WTC11 (cell line): Measurements from ENCODE around the gene LMLN. TPM values are rescaled to one million over a fixed set of nuclear protein-coding genes. Genes with fewer than 3 reads are reported as not detected.

Experiments
- ATAC-seq: fragments of 200-7000 bp; cut with Tn5 transposase; 2 replicates; pipeline ENCODE4 v1.10.0; 2021; ENCODE audit warnings: mild to moderate bottlenecking, moderate library complexity
- CTCF ChIA-PET: fragments of 300-600 bp; sonication (Branson Sonifier 250); formaldehyde crosslinking; loops from one replicate; lab custom pipeline; 2021; ENCODE audit warnings: antibody characterized with exemption; lab: Charles Lee
- POLR2A ChIA-PET: fragments of 350-600 bp; sonication (Branson Sonifier 250); formaldehyde crosslinking; loops from one replicate; lab custom pipeline; 2021; ENCODE audit warnings: antibody characterized with exemption; lab: Charles Lee
- DNase-seq: peaks from one replicate; pipeline ENCODE4 v3.0.0; 2021; ENCODE audit warnings: low spot score
- H3K27ac Mint-ChIP-seq: 2 replicates; pipeline ENCODE4 v1.8.0; 2021; ENCODE audit warnings: mixed read lengths
- H3K27me3 Mint-ChIP-seq: 2 replicates; pipeline ENCODE4 v1.8.0; 2021; ENCODE audit warnings: low read depth, mild to moderate bottlenecking, moderate library complexity, mixed read lengths
- H3K36me3 Mint-ChIP-seq: 2 replicates; pipeline ENCODE4 v1.8.0; 2021; ENCODE audit warnings: mixed read lengths
- H3K4me1 Mint-ChIP-seq: 2 replicates; pipeline ENCODE4 v1.8.0; 2022; ENCODE audit warnings: mixed read lengths
- H3K4me3 Mint-ChIP-seq: 2 replicates; pipeline ENCODE4 v1.8.0; 2021; ENCODE audit warnings: mild to moderate bottlenecking, moderate library complexity, mixed read lengths
- H3K9me3 Mint-ChIP-seq: 2 replicates; pipeline ENCODE4 v1.8.0; 2021; ENCODE audit warnings: mixed read lengths
- CREB1 ChIP-seq: sonication (generic); formaldehyde crosslinking; IDR thresholded peaks from 2 replicates; pipeline ENCODE4 v1.8.0; 2023; ENCODE audit warnings: mild to moderate bottlenecking, missing genetic modification reagents
- ELF4 ChIP-seq: sonication (generic); formaldehyde crosslinking; IDR thresholded peaks from 2 replicates; pipeline ENCODE4 v1.8.1; 2022; ENCODE audit warnings: low read depth, mild to moderate bottlenecking, moderate library complexity, missing genetic modification reagents
- ESRRA ChIP-seq: sonication (generic); formaldehyde crosslinking; IDR thresholded peaks from 2 replicates; pipeline ENCODE4 v1.8.1; 2022; ENCODE audit warnings: mild to moderate bottlenecking, missing genetic modification reagents, borderline replicate concordance
- GABPB1 ChIP-seq: sonication (generic); formaldehyde crosslinking; IDR thresholded peaks from 2 replicates; pipeline ENCODE4 v1.8.1; 2023; ENCODE audit warnings: mild to moderate bottlenecking, missing genetic modification reagents
- KAT7 ChIP-seq: sonication (generic); formaldehyde crosslinking; IDR thresholded peaks from 2 replicates; pipeline ENCODE4 v1.8.1; 2023; ENCODE audit warnings: missing genetic modification reagents, mild to moderate bottlenecking, borderline replicate concordance
- MXD4 ChIP-seq: fragments of 250-450 bp; sonication (Bioruptor Pico); IDR thresholded peaks from 2 replicates; pipeline ENCODE4 v1.8.0; 2021; ENCODE audit warnings: mild to moderate bottlenecking, moderate library complexity, borderline replicate concordance
- MYBL2 ChIP-seq: sonication (generic); formaldehyde crosslinking; IDR thresholded peaks from 2 replicates; pipeline ENCODE4 v1.8.1; 2023; ENCODE audit warnings: mild to moderate bottlenecking, moderate library complexity, missing genetic modification reagents
- NFATC4 ChIP-seq: fragments of 250-450 bp; sonication (Bioruptor Pico); IDR thresholded peaks from 2 replicates; pipeline ENCODE4 v1.9.0; 2021; ENCODE audit warnings: mild to moderate bottlenecking
- NR1H2 ChIP-seq: sonication (generic); formaldehyde crosslinking; IDR thresholded peaks from 2 replicates; pipeline ENCODE4 v1.9.0; 2021; ENCODE audit warnings: mild to moderate bottlenecking, moderate library complexity, missing genetic modification reagents
- PRRX2 ChIP-seq: fragments of 250-450 bp; sonication (Bioruptor Pico); IDR thresholded peaks from 2 replicates; pipeline ENCODE4 v1.8.0; 2021; ENCODE audit warnings: mild to moderate bottlenecking
- TEAD1 ChIP-seq: sonication (generic); formaldehyde crosslinking; IDR thresholded peaks from 2 replicates; pipeline ENCODE4 v1.8.0; 2022; ENCODE audit warnings: mild to moderate bottlenecking, missing genetic modification reagents
- TP53 ChIP-seq: sonication (generic); formaldehyde crosslinking; IDR thresholded peaks from 2 replicates; pipeline ENCODE4 v1.8.1; 2023; ENCODE audit warnings: mild to moderate bottlenecking, missing genetic modification reagents
- ZNF121 ChIP-seq: sonication (generic); formaldehyde crosslinking; IDR thresholded peaks from 2 replicates; pipeline ENCODE4 v1.8.0; 2023; ENCODE audit warnings: missing genetic modification reagents
- ZNF138 ChIP-seq: sonication (generic); formaldehyde crosslinking; conservative IDR thresholded peaks from 2 replicates; pipeline ENCODE4 v1.8.1; 2022; ENCODE audit warnings: mild to moderate bottlenecking, moderate library complexity, missing genetic modification reagents
- ZNF219 ChIP-seq: sonication (generic); formaldehyde crosslinking; IDR thresholded peaks from 2 replicates; pipeline ENCODE4 v1.8.0; 2023; ENCODE audit warnings: missing genetic modification reagents, mild to moderate bottlenecking, borderline replicate concordance
- ZNF232 ChIP-seq: sonication (generic); formaldehyde crosslinking; IDR thresholded peaks from 2 replicates; pipeline ENCODE4 v1.8.0; 2022; ENCODE audit warnings: mild to moderate bottlenecking, missing genetic modification reagents
- ZNF416 ChIP-seq: fragments of 250-450 bp; sonication (Bioruptor Pico); IDR thresholded peaks from 2 replicates; pipeline ENCODE4 v1.9.0; 2021; ENCODE audit warnings: mild to moderate bottlenecking, inconsistent platforms
- ZNF423 ChIP-seq: fragments of 250-450 bp; sonication (Bioruptor Pico); IDR thresholded peaks from 2 replicates; pipeline ENCODE4 v2.1.2; 2022; ENCODE audit warnings: mild to moderate bottlenecking, moderate library complexity
- total RNA-seq: library from RNA; stranded (reverse); gene quantifications from 3 replicates; pipeline ENCODE4 v1.2.3, GENCODE V29; 2021
- TF ChIP-seq, protein P1 (sequence below): sonication (generic); formaldehyde crosslinking; IDR thresholded peaks from 2 replicates; pipeline ENCODE4 v1.8.0; 2022; ENCODE audit warnings: mild to moderate bottlenecking, missing genetic modification reagents
- TF ChIP-seq, protein P2 (sequence below): fragments of 250-450 bp; sonication (Bioruptor Pico); IDR thresholded peaks from 2 replicates; pipeline ENCODE4 v2.1.2; 2022; ENCODE audit warnings: mild to moderate bottlenecking, moderate library complexity
- TF ChIP-seq, protein P3 (sequence below): sonication (generic); formaldehyde crosslinking; IDR thresholded peaks from 2 replicates; pipeline ENCODE4 v1.8.1; 2022; ENCODE audit warnings: low read depth, mild to moderate bottlenecking, moderate library complexity, missing genetic modification reagents, borderline replicate concordance
- TF ChIP-seq, protein P4 (sequence below): sonication (generic); formaldehyde crosslinking; IDR thresholded peaks from 2 replicates; pipeline ENCODE4 v1.8.1; 2023; ENCODE audit warnings: mild to moderate bottlenecking, missing genetic modification reagents, moderate library complexity
- TF ChIP-seq, protein P5 (sequence below): sonication (generic); formaldehyde crosslinking; IDR thresholded peaks from 2 replicates; pipeline ENCODE4 v1.8.1; 2022; ENCODE audit warnings: mild to moderate bottlenecking, missing genetic modification reagents, moderate library complexity, borderline replicate concordance
- TF ChIP-seq, protein P6 (sequence below): sonication (generic); formaldehyde crosslinking; IDR thresholded peaks from 2 replicates; pipeline ENCODE4 v1.8.1; 2023; ENCODE audit warnings: mild to moderate bottlenecking, missing genetic modification reagents, moderate library complexity
- TF ChIP-seq, protein P7 (sequence below): sonication (generic); formaldehyde crosslinking; IDR thresholded peaks from 2 replicates; pipeline ENCODE4 v1.8.0; 2022; ENCODE audit warnings: mild to moderate bottlenecking, missing genetic modification reagents

The LMLN gene
- total RNA-seq, 1 experiment from 2014 or later = 5.2 TPM

DNA sequence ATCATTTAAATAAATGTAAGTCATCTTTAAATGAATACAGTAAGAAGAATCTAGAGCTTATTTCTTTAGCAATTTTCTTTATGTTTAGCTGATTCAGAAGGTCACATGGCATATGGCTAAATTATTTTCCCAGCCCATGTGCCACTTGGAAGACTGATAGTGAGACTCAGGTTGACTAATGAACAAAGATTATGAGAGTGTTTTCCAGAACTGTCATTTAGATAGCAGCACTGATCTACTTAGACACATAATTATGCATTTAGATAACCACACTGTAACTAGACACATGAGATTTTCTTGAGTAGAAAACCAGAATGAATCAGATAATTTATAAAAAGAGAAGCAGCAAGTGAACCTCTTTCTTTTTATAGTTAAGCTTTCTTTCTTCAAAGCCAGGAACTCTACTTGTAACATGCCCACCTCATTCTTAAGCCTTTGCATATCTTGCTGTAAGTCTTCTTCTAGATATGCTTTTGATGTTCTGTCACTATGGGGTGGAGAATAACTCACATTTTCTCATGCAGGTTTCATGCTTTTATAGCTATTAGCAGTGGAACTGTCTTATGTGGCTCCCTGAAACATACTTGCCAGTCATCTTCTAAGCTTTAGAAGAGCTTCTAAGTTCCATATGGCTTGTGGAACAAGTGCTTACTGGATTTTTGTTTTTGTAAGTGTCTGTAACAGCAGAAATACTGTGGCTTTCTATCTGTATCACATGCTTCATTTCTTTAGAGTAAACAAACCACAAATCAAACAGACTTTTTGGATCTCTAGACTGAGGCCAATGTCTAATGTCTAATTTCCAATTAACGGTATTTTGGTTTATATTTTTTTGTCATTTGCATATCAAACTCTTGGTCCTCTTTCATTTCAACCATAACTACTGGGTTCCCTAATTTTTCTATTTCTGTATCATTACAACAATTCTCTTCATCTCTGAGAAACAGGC is 101.4 kb downstream of the LMLN start (continued):
- TF ChIP-seq, protein P1, sequence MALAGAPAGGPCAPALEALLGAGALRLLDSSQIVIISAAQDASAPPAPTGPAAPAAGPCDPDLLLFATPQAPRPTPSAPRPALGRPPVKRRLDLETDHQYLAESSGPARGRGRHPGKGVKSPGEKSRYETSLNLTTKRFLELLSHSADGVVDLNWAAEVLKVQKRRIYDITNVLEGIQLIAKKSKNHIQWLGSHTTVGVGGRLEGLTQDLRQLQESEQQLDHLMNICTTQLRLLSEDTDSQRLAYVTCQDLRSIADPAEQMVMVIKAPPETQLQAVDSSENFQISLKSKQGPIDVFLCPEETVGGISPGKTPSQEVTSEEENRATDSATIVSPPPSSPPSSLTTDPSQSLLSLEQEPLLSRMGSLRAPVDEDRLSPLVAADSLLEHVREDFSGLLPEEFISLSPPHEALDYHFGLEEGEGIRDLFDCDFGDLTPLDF = no peak
- TF ChIP-seq ESRRA = no peak

DNA sequence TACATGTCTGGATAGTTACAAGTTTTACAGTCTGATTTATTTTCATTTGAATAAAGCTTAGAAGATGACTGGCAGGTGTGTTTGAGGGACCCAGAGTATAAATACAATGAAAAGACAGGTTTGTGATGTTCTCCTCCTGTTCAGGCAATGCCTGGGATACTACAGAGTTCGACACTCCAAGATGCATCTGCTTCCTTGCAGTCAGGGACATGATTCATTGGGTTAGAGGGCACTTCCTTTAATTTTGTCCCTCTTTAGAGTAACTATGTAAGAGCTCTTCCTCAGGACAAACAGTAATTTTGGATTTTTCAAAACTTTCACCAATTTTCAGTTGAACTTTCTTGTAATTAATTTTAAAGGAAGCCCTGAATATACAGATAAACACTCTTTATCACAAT is 102.0 kb downstream of the LMLN start:
- H3K27ac Mint-ChIP-seq = no peak overlapping the region

DNA sequence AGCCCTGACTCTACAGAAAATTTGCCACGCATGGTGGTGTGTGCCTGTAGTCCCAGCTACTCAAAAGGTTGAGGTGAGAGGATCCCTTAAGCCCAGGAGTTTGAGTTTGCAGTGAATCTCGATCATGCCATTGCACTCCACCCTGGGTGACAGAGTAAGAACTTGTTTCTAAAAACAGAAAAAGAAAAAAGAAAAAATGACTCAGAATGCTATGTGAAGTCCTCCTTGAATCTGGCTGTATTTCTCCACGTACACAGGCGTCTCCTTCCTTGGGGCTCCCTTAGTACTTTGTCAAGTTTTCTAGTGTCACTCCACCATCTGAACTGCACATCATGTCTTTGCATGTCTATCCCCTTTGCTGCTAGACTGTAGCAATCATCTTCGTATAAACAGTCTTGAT is 104.4 kb downstream of the LMLN start:
- ChIA-PET CTCF (interaction anchor here (2.5 to 9.6 kb wide), 2 partner anchors 14 to 16 kb away, joined by 14 to 55 read pairs; no protein-coding TSS in a partner anchor), POLR2A (no interaction called here)
- DNase-seq (no peak), ATAC-seq (no peak)
- H3K4me3 Mint-ChIP-seq = no peak overlapping the region
- H3K4me1 Mint-ChIP-seq = peaks cover 6% of the 10 kb centered on the region
- H3K27me3 Mint-ChIP-seq = no peaks in the 10 kb centered on the region
- H3K36me3 Mint-ChIP-seq = no peaks in the 10 kb centered on the region
- no peak overlapping the region for H3K27ac Mint-ChIP-seq
- H3K9me3 Mint-ChIP-seq = no peaks in the 10 kb centered on the region
- TF ChIP-seq PRRX2 (CRISPR knock-in tag) (no peak), ZNF423 (no peak), ZNF138 (CRISPR knock-in tag) (no peak), TEAD1 (CRISPR knock-in tag) (no peak), ZNF121 (CRISPR knock-in tag) (no peak), MXD4 (CRISPR knock-in tag) (no peak), MYBL2 (CRISPR knock-in tag) (no peak), CREB1 (CRISPR knock-in tag) (no peak), ZNF219 (no peak)
- TF ChIP-seq, protein P2, sequence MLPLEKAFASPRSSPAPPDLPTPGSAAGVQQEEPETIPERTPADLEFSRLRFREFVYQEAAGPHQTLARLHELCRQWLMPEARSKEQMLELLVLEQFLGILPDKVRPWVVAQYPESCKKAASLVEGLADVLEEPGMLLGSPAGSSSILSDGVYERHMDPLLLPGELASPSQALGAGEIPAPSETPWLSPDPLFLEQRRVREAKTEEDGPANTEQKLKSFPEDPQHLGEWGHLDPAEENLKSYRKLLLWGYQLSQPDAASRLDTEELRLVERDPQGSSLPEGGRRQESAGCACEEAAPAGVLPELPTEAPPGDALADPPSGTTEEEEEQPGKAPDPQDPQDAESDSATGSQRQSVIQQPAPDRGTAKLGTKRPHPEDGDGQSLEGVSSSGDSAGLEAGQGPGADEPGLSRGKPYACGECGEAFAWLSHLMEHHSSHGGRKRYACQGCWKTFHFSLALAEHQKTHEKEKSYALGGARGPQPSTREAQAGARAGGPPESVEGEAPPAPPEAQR (CRISPR knock-in tag) = no peak
- TF ChIP-seq, protein P3, sequence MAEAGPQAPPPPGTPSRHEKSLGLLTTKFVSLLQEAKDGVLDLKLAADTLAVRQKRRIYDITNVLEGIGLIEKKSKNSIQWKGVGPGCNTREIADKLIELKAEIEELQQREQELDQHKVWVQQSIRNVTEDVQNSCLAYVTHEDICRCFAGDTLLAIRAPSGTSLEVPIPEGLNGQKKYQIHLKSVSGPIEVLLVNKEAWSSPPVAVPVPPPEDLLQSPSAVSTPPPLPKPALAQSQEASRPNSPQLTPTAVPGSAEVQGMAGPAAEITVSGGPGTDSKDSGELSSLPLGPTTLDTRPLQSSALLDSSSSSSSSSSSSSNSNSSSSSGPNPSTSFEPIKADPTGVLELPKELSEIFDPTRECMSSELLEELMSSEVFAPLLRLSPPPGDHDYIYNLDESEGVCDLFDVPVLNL = no peak
- TF ChIP-seq, protein P4, sequence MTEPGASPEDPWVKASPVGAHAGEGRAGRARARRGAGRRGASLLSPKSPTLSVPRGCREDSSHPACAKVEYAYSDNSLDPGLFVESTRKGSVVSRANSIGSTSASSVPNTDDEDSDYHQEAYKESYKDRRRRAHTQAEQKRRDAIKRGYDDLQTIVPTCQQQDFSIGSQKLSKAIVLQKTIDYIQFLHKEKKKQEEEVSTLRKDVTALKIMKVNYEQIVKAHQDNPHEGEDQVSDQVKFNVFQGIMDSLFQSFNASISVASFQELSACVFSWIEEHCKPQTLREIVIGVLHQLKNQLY (CRISPR knock-in tag) = no peak
- TF ChIP-seq, protein P5, sequence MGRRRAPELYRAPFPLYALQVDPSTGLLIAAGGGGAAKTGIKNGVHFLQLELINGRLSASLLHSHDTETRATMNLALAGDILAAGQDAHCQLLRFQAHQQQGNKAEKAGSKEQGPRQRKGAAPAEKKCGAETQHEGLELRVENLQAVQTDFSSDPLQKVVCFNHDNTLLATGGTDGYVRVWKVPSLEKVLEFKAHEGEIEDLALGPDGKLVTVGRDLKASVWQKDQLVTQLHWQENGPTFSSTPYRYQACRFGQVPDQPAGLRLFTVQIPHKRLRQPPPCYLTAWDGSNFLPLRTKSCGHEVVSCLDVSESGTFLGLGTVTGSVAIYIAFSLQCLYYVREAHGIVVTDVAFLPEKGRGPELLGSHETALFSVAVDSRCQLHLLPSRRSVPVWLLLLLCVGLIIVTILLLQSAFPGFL = no peak

More for the DNA sequence above, 102.0 kb downstream of the LMLN start:
- no peaks in the 10 kb centered on the region for H3K4me1 Mint-ChIP-seq
- TF ChIP-seq, protein P6, sequence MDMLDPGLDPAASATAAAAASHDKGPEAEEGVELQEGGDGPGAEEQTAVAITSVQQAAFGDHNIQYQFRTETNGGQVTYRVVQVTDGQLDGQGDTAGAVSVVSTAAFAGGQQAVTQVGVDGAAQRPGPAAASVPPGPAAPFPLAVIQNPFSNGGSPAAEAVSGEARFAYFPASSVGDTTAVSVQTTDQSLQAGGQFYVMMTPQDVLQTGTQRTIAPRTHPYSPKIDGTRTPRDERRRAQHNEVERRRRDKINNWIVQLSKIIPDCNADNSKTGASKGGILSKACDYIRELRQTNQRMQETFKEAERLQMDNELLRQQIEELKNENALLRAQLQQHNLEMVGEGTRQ = no peak
- TF ChIP-seq ELF4 (CRISPR knock-in tag) (no peak), GABPB1 (CRISPR knock-in tag) (no peak), NR1H2 (no peak), TP53 (CRISPR knock-in tag) (no peak), ZNF416 (CRISPR knock-in tag) (no peak), KAT7 (no peak), NFATC4 (CRISPR knock-in tag) (no peak), ZNF232 (no peak), ZNF121 (CRISPR knock-in tag) (no peak)
- TF ChIP-seq, protein P7, sequence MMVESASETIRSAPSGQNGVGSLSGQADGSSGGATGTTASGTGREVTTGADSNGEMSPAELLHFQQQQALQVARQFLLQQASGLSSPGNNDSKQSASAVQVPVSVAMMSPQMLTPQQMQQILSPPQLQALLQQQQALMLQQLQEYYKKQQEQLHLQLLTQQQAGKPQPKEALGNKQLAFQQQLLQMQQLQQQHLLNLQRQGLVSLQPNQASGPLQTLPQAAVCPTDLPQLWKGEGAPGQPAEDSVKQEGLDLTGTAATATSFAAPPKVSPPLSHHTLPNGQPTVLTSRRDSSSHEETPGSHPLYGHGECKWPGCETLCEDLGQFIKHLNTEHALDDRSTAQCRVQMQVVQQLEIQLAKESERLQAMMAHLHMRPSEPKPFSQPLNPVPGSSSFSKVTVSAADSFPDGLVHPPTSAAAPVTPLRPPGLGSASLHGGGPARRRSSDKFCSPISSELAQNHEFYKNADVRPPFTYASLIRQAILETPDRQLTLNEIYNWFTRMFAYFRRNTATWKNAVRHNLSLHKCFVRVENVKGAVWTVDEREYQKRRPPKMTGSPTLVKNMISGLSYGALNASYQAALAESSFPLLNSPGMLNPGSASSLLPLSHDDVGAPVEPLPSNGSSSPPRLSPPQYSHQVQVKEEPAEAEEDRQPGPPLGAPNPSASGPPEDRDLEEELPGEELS (CRISPR knock-in tag) = no peak
- no peak overlapping the region for H3K4me3 Mint-ChIP-seq
- DNase-seq (no peak), ATAC-seq (no peak)
- H3K27me3 Mint-ChIP-seq = no peaks in the 10 kb centered on the region; the same call in 1 of the 2 replicates
- CTCF ChIA-PET = interaction anchor here (0.5 to 1.5 kb wide), 3 partner anchors 11 to 27 kb away, joined by 3 to 4 read pairs (median 3); no protein-coding TSS in a partner anchor
- peaks cover under 1% of the 10 kb centered on the region; the same call in 1 of the 2 replicates for H3K36me3 Mint-ChIP-seq
- peaks cover 2% of the 10 kb centered on the region for H3K9me3 Mint-ChIP-seq
- POLR2A ChIA-PET = no interaction called here
